GM23338 (cell line): ENCODE data around the gene ENTHD1. TPM values are rescaled to one million over a fixed set of nuclear protein-coding genes. Genes with fewer than 3 reads are reported as not detected.

ENCODE experiments used
- ATAC-seq: fragments of 200-7000 bp; cut with Tn5 transposase; 3 replicates; pipeline ENCODE4 v1.9.1; 2020
- DNase-seq: peaks from one replicate; pipeline ENCODE4 v3.0.0-alpha.2; 2015; ENCODE audit warnings: low spot score
- H2AFZ ChIP-seq: fragments of 200-600 bp; sonication (generic); 2 replicates; pipeline ENCODE4 v1.8.0; 2016; ENCODE audit warnings: antibody characterized with exemption, mild to moderate bottlenecking, moderate library complexity
- H3F3A ChIP-seq: fragments of 200-600 bp; sonication (generic); replicated peaks from 2 replicates; pipeline ENCODE4 v1.8.0; 2017; ENCODE audit warnings: antibody characterized with exemption, mixed run types, low read depth
- H3K27ac ChIP-seq: fragments of 200-600 bp; sonication (generic); 2 replicates; pipeline ENCODE4 v1.6.1; 2016; ENCODE audit warnings: low read depth
- H3K27me3 ChIP-seq: fragments of 200-600 bp; sonication (generic); 2 replicates; pipeline ENCODE4 v1.8.0; 2016; ENCODE audit warnings: mild to moderate bottlenecking, mixed run types, moderate library complexity; ENCODE audit not compliant: insufficient read depth
- H3K36me3 ChIP-seq: fragments of 200-600 bp; sonication (generic); 2 replicates; pipeline ENCODE4 v1.8.0; 2016; ENCODE audit warnings: mild to moderate bottlenecking; ENCODE audit not compliant: insufficient read depth
- H3K4me1 ChIP-seq: fragments of 200-600 bp; sonication (generic); 2 replicates; pipeline ENCODE4 v1.8.0; 2016; ENCODE audit warnings: mild to moderate bottlenecking, moderate library complexity; ENCODE audit not compliant: insufficient read depth
- H3K4me2 ChIP-seq: fragments of 200-600 bp; sonication (generic); 2 replicates; pipeline ENCODE4 v1.7.1; 2017; ENCODE audit warnings: mixed run types
- H3K4me3 ChIP-seq: fragments of 200-600 bp; sonication (generic); 2 replicates; pipeline ENCODE4 v1.6.1; 2016; ENCODE audit warnings: mixed run types
- H3K79me2 ChIP-seq: fragments of 200-600 bp; sonication (generic); replicated peaks from 2 replicates; pipeline ENCODE4 v1.8.0; 2017; ENCODE audit warnings: mild to moderate bottlenecking; ENCODE audit not compliant: insufficient read depth
- H3K9me2 ChIP-seq: fragments of 200-600 bp; sonication (generic); 2 replicates; pipeline ENCODE4 v1.8.0; 2017; ENCODE audit not compliant: insufficient read depth
- H4K20me1 ChIP-seq: fragments of 200-600 bp; sonication (generic); replicated peaks from 2 replicates; pipeline ENCODE4 v1.8.0; 2017; ENCODE audit warnings: mild to moderate bottlenecking; ENCODE audit not compliant: insufficient read depth
- H3K27ac Mint-ChIP-seq: 2 replicates; pipeline ENCODE4 v1.8.0; 2020; ENCODE audit warnings: inconsistent platforms, mild to moderate bottlenecking, moderate library complexity, mixed read lengths
- H3K27me3 Mint-ChIP-seq: 3 replicates; pipeline ENCODE4 v1.8.0; 2022; ENCODE audit warnings: low read depth, mild to moderate bottlenecking, moderate library complexity, mixed read lengths, inconsistent platforms; ENCODE audit not compliant: insufficient read depth, poor library complexity
- H3K36me3 Mint-ChIP-seq: 3 replicates; pipeline ENCODE4 v1.8.0; 2021; ENCODE audit warnings: low read depth, mild to moderate bottlenecking, inconsistent platforms, moderate library complexity, mixed read lengths
- H3K4me1 Mint-ChIP-seq: 3 replicates; pipeline ENCODE4 v1.8.0; 2020; ENCODE audit warnings: mild to moderate bottlenecking, inconsistent platforms, mixed read lengths
- H3K4me3 Mint-ChIP-seq: 3 replicates; pipeline ENCODE4 v1.8.0; 2021; ENCODE audit warnings: moderate library complexity, mild to moderate bottlenecking, inconsistent platforms, mixed read lengths
- H3K9me3 Mint-ChIP-seq: 3 replicates; pipeline ENCODE4 v1.8.0; 2020; ENCODE audit warnings: moderate library complexity, mild to moderate bottlenecking, inconsistent platforms, mixed read lengths
- CREB1 ChIP-seq: fragments of 250-450 bp; sonication (Bioruptor Pico); IDR thresholded peaks from 2 replicates; pipeline ENCODE4 v1.5.0; 2020; ENCODE audit warnings: low read depth, mild to moderate bottlenecking, moderate library complexity
- CTCF ChIP-seq, 2 experiments: fragments of 200-600 bp in 1 of 2; sonication (generic) in 1 of 2; conservative IDR thresholded peaks; 2 replicates each; pipeline versions ENCODE4 v1.5.1 to v1.6.1; 2016 to 2017; ENCODE audit warnings: antibody characterized with exemption in 2 of 2, low read depth in 2 of 2, mild to moderate bottlenecking in 2 of 2, moderate library complexity in 1 of 2
- ETS1 ChIP-seq: IDR thresholded peaks from 2 replicates; pipeline ENCODE4 v1.6.1; 2016; ENCODE audit warnings: antibody characterized with exemption
- EZH2 ChIP-seq: fragments of 200-600 bp; sonication (generic); IDR thresholded peaks from one replicate; pipeline ENCODE4 v1.8.0; 2017; ENCODE audit warnings: antibody characterized with exemption, mild to moderate bottlenecking, low read depth; ENCODE audit not compliant: unreplicated experiment
- EZH2phosphoT487 ChIP-seq: fragments of 200-600 bp; sonication (generic); IDR thresholded peaks from one replicate; pipeline ENCODE4 v1.8.1; 2018; ENCODE audit warnings: antibody characterized with exemption; ENCODE audit not compliant: unreplicated experiment
- JUNB ChIP-seq: IDR thresholded peaks from one replicate; pipeline ENCODE4 v1.6.1; 2016; ENCODE audit warnings: antibody characterized with exemption; ENCODE audit not compliant: unreplicated experiment
- NANOG ChIP-seq: IDR thresholded peaks from 2 replicates; pipeline ENCODE4 v1.6.1; 2016; ENCODE audit warnings: antibody characterized with exemption, borderline replicate concordance
- POLR2AphosphoS5 ChIP-seq: IDR thresholded peaks from 2 replicates; pipeline ENCODE4 v1.6.1; 2016; ENCODE audit warnings: antibody characterized with exemption, low read depth
- REST ChIP-seq: IDR thresholded peaks from one replicate; pipeline ENCODE4 v1.6.1; 2018; ENCODE audit warnings: antibody characterized with exemption; ENCODE audit not compliant: unreplicated experiment
- STAT1 ChIP-seq: IDR thresholded peaks from one replicate; pipeline ENCODE4 v1.6.1; 2016; ENCODE audit warnings: antibody characterized with exemption; ENCODE audit not compliant: unreplicated experiment
- ZNF114 ChIP-seq: fragments of 250-450 bp; sonication (Bioruptor Pico); IDR thresholded peaks from 2 replicates; pipeline ENCODE4 v1.5.0; 2020; ENCODE audit warnings: mild to moderate bottlenecking, moderate library complexity
- ZNF331 ChIP-seq: fragments of 250-450 bp; sonication (Bioruptor Pico); IDR thresholded peaks from 2 replicates; pipeline ENCODE4 v1.5.0; 2020; ENCODE audit warnings: low read depth, mild to moderate bottlenecking, moderate library complexity
- ZNF462 ChIP-seq: fragments of 250-450 bp; sonication (Bioruptor Pico); IDR thresholded peaks from 2 replicates; pipeline ENCODE4 v1.5.0; 2020; ENCODE audit warnings: mild to moderate bottlenecking, moderate library complexity
- polyA plus RNA-seq: library from polyadenylated mRNA; unstranded; fragments of >200 nt; fragmentation: Nextera tagmentation; extraction: Ambion mirVana; gene quantifications from 2 replicates; pipeline ENCODE4 v1.2.1, GENCODE V29; 2016
- total RNA-seq: library from RNA; depleted of rRNA; stranded (reverse); fragments of >200 nt; shearing (Covaris generic); gene quantifications from 2 replicates; pipeline ENCODE4 v1.2.3, GENCODE V29; 2014

Gene ENTHD1
- total and polyA plus RNA-seq, 2 experiments from 2014 or later = not detected

GRCh38 chr22:39727541-39727940 is 166.0 kb downstream of the ENTHD1 start:
- ATAC-seq (no peak), DNase-seq (no peak)
- Mint-ChIP-seq H3K9me3 (no peaks in the 10 kb centered on the region), H3K4me1 (peaks cover 9% of the 10 kb centered on the region), H3K36me3 (no peaks in the 10 kb centered on the region), H3K27ac (no peak overlapping the region), H3K27me3 (peaks cover 5% of the 10 kb centered on the region), H3K4me3 (no peak overlapping the region)
- Histone ChIP-seq H2AFZ (no peak overlapping the region), H3K36me3 (no peaks in the 10 kb centered on the region), H3K4me3 (no peak overlapping the region), H3K9me2 (no peaks in the 10 kb centered on the region), H3K4me2 (no peak overlapping the region), H3K27me3 (no peaks in the 10 kb centered on the region), H3K4me1 (no peaks in the 10 kb centered on the region; the same call in 1 of the 2 replicates), H3K79me2 (no peaks in the 10 kb centered on the region), H4K20me1 (no peaks in the 10 kb centered on the region), H3F3A (no peaks in the 10 kb centered on the region), H3K27ac (no peak overlapping the region)
- no peak for TF ChIP-seq CTCF (conservative IDR thresholded peaks at IDR 0.05; ENCODE audit: low read depth in 2 of 2)
- TF ChIP-seq POLR2AphosphoS5 = no peak
- TF ChIP-seq EZH2phosphoT487 = no peak
- TF ChIP-seq ETS1 = no peak
- TF ChIP-seq ZNF462 = no peak
- no peak for TF ChIP-seq EZH2
- no peak for TF ChIP-seq JUNB
- no peak for TF ChIP-seq ZNF331 (CRISPR knock-in tag)
- TF ChIP-seq STAT1 = no peak
- no peak for TF ChIP-seq NANOG
- no peak for TF ChIP-seq CREB1 (CRISPR knock-in tag)
- no peak for TF ChIP-seq REST
- no peak for TF ChIP-seq ZNF114 (CRISPR knock-in tag)
